Rectal smooth muscle tissue (tissue), 1 donor: ENCODE data around the gene ATXN7L1.
"Not testable (repeated sequence)": the region's sequence is repeated elsewhere in the genome, so short reads cannot be mapped to it uniquely, and the experiment has no call there.

Experiments used
- H3K27ac ChIP-seq: one replicate; pipeline ENCODE4 v1.7.0; 2013; ENCODE audit warnings: low read depth, low read length, inconsistent platforms
- H3K27me3 ChIP-seq: one replicate; pipeline ENCODE4 v1.7.0; 2013; ENCODE audit warnings: low read length; ENCODE audit not compliant: control insufficient read depth, insufficient read depth
- H3K36me3 ChIP-seq: one replicate; pipeline ENCODE4 v1.7.0; 2013; ENCODE audit warnings: low read length; ENCODE audit not compliant: control insufficient read depth, insufficient read depth
- H3K4me1 ChIP-seq: one replicate; pipeline ENCODE4 v1.7.0; 2013; ENCODE audit warnings: low read length; ENCODE audit not compliant: control insufficient read depth, insufficient read depth
- H3K4me3 ChIP-seq: one replicate; pipeline ENCODE4 v1.7.0; 2013; ENCODE audit warnings: low read length
- H3K9ac ChIP-seq: one replicate; pipeline ENCODE4 v1.7.0; 2013; ENCODE audit warnings: low read length

Gene ATXN7L1

DNA sequence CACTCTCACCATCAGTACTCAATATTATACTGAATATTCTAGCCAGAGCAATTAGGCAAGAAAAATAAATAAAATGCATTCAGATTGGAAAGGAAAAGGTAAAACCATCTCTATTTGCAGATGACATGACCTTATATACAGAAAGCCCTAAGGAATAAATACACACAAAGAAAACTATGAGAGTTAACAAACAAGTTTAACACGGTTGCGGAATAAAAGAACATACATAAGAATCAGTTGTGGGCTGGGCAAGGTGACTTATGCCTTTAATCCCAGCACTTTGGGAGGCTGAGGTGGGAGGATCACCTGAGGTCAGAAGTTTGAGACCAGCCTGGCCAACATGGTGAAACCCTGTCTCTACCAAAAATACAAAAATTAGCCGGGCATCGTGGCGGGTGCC is 31.7 kb downstream of the ATXN7L1 start:
- not testable (repeated sequence) for H3K9ac ChIP-seq, H3K36me3 ChIP-seq, H3K27ac ChIP-seq, H3K4me1 ChIP-seq, H3K27me3 ChIP-seq, H3K4me3 ChIP-seq

DNA sequence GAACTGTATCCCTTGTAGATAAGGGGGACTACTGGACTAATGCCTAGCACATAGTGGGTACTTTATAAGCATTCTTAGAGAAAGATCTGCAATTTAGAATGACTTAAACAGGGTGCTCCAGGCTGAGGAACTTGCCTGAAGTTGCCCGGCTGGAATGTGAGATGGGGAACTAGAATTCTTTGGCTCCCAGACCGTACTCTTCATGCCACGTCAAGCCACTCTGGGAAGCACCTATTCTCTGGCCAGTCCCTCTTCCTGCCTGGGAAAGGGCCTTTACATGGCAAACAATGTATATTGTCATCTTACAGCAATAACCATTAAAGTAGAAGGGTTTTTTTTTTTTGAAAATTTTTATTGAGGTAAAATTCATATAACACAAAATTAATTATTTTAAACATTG is 34.5 kb downstream of the ATXN7L1 start:
- Histone ChIP-seq H3K4me3 (no peak overlapping the region), H3K36me3 (no peaks in the 10 kb centered on the region), H3K27ac (no peak overlapping the region), H3K27me3 (no peaks in the 10 kb centered on the region), H3K4me1 (peaks cover 24% of the 10 kb centered on the region), H3K9ac (no peak overlapping the region)

- no peaks in the 10 kb centered on the region for H3K27me3 ChIP-seq
- peaks cover 24% of the 10 kb centered on the region for H3K4me1 ChIP-seq
- H3K9ac ChIP-seq: no peak overlapping the region
- no peaks in the 10 kb centered on the region for H3K36me3 ChIP-seq
- no peak overlapping the region for H3K27ac ChIP-seq
- no peak overlapping the region for H3K4me3 ChIP-seq
Measured at GRCh38 chr7:105840981-105841749, 35.2 kb downstream of the ATXN7L1 start.

GRCh38 chr7:105839266-105839665 is 37.1 kb downstream of the ATXN7L1 start:
- no peak overlapping the region for H3K4me3 ChIP-seq
- H3K27ac ChIP-seq: no peak overlapping the region
- no peaks in the 10 kb centered on the region for H3K27me3 ChIP-seq
- H3K9ac ChIP-seq: no peak overlapping the region
- H3K4me1 ChIP-seq: peaks cover 24% of the 10 kb centered on the region
- no peaks in the 10 kb centered on the region for H3K36me3 ChIP-seq

GRCh38 chr7:105838627-105839231 is 37.7 kb downstream of the ATXN7L1 start:
- H3K4me3 ChIP-seq: no peak overlapping the region
- no peak overlapping the region for H3K9ac ChIP-seq
- H3K27ac ChIP-seq: peak overlapping the region; percentile 51
- peaks cover 24% of the 10 kb centered on the region for H3K4me1 ChIP-seq
- no peaks in the 10 kb centered on the region for H3K36me3 ChIP-seq
- no peaks in the 10 kb centered on the region for H3K27me3 ChIP-seq

GRCh38 chr7:105837765-105838626 is 38.4 kb downstream of the ATXN7L1 start:
- Histone ChIP-seq H3K4me1 (peaks cover 24% of the 10 kb centered on the region), H3K9ac (no peak overlapping the region), H3K36me3 (no peaks in the 10 kb centered on the region), H3K27ac (peak overlapping the region; percentile 51), H3K4me3 (no peak overlapping the region), H3K27me3 (no peaks in the 10 kb centered on the region)

GRCh38 chr7:105835441-105835840 is 41.0 kb downstream of the ATXN7L1 start:
- H3K27me3 ChIP-seq: no peaks in the 10 kb centered on the region

GRCh38 chr7:105831824-105832535 is 44.4 kb downstream of the ATXN7L1 start:
- Histone ChIP-seq H3K4me3 (no peak overlapping the region), H3K27ac (no peak overlapping the region), H3K4me1 (peaks cover 22% of the 10 kb centered on the region), H3K27me3 (no peaks in the 10 kb centered on the region), H3K36me3 (no peaks in the 10 kb centered on the region), H3K9ac (no peak overlapping the region)

More at GRCh38 chr7:105835441-105835840, 41.0 kb downstream of the ATXN7L1 start:
- Histone ChIP-seq H3K36me3 (no peaks in the 10 kb centered on the region), H3K9ac (no peak overlapping the region), H3K4me3 (no peak overlapping the region), H3K27ac (no peak overlapping the region), H3K4me1 (peaks cover 32% of the 10 kb centered on the region)

DNA sequence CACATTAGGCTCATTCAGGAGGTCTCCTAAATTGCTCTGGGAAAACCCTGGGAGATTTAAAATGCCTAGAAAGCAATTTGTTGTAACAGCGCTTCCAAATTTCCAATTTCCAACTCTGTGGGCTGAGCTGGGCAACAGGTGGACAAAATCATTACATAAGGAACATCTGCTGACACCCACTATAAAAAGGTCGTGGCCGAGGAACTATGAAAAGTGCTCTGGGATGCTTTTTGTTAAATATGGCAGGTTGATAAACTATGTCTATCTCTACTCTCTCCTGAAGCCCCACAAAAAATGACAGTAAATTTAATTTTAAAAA is 45.1 kb downstream of the ATXN7L1 start:
- peaks cover 24% of the 10 kb centered on the region for H3K4me1 ChIP-seq
- no peaks in the 10 kb centered on the region for H3K27me3 ChIP-seq
- peak overlapping the region; percentile 34 for H3K27ac ChIP-seq
- H3K36me3 ChIP-seq: no peaks in the 10 kb centered on the region
- H3K4me3 ChIP-seq: no peak overlapping the region
- no peak overlapping the region for H3K9ac ChIP-seq

- Histone ChIP-seq H3K27ac (peak overlapping the region; percentile 34), H3K9ac (no peak overlapping the region), H3K4me3 (no peak overlapping the region), H3K4me1 (peaks cover 24% of the 10 kb centered on the region), H3K27me3 (no peaks in the 10 kb centered on the region), H3K36me3 (no peaks in the 10 kb centered on the region)
Measured at GRCh38 chr7:105830405-105831301, 45.7 kb downstream of the ATXN7L1 start.

- Histone ChIP-seq H3K4me1 (peaks cover 24% of the 10 kb centered on the region), H3K27ac (peak overlapping the region; percentile 57), H3K4me3 (no peak overlapping the region)
Measured at GRCh38 chr7:105829681-105830322, 46.6 kb downstream of the ATXN7L1 start.

More at GRCh38 chr7:105829681-105830322, 46.6 kb downstream of the ATXN7L1 start:
- no peaks in the 10 kb centered on the region for H3K36me3 ChIP-seq
- H3K9ac ChIP-seq: no peak overlapping the region
- H3K27me3 ChIP-seq: no peaks in the 10 kb centered on the region
